SK-N-MC (cell line): ENCODE results near the gene DNAH14.

ENCODE experiments used
- EZH2 ChIP-seq: fragments of 200-600 bp; sonication (generic); IDR thresholded peaks from one replicate; pipeline ENCODE4 v1.6.1; 2017; ENCODE audit warnings: antibody characterized with exemption
- POLR2AphosphoS5 ChIP-seq: IDR thresholded peaks from 2 replicates; pipeline ENCODE4 v1.6.1; 2012; ENCODE audit warnings: mild to moderate bottlenecking, low read depth, low read length, borderline replicate concordance

- TF ChIP-seq EZH2 (no peak), POLR2AphosphoS5 (no peak)
Observed at GRCh38 chr1:225412803-225413351, 483.4 kb downstream of the DNAH14 start.
